ENCODE results near the gene C12orf56.
A peak's percentile ranks its signal among the peaks of the same experiment; 100 is the strongest.

C12orf56 gene

GRCh38 chr12:64390275-64390851 lies at the start of gene C12orf56:
Gene C12orf56 (minus strand): TSS chr12:64390758. CDS start chr12:64390565, 193 bp downstream.
- H3K4me1 Mint-ChIP-seq (ENCODE audit: low read depth): peaks cover 17% of the 10 kb centered on the region
- no peaks in the 10 kb centered on the region for H3K9me3 Mint-ChIP-seq
- peaks cover 22% of the 10 kb centered on the region for H3K27me3 Mint-ChIP-seq (ENCODE audit: low read depth)
- no peak within 1 kb of the TSS for H3K27ac Mint-ChIP-seq
- peak within 1 kb of the TSS; percentile 79 for H3K4me3 Mint-ChIP-seq
- H3K36me3 Mint-ChIP-seq (ENCODE audit: low read depth): no peaks in the 10 kb centered on the region

GRCh38 chr12:64440100-64440499 lies 49.5 kb upstream of the C12orf56 start:
- Mint-ChIP-seq H3K4me3 (no peak overlapping the region), H3K4me1 (ENCODE audit: low read depth) (peaks cover 8% of the 10 kb centered on the region), H3K36me3 (ENCODE audit: low read depth) (peaks cover 43% of the 10 kb centered on the region), H3K27me3 (ENCODE audit: low read depth) (no peaks in the 10 kb centered on the region), H3K27ac (no peak overlapping the region), H3K9me3 (no peaks in the 10 kb centered on the region)

- peaks cover 5% of the 10 kb centered on the region for H3K4me1 Mint-ChIP-seq (ENCODE audit: low read depth)
- H3K27ac Mint-ChIP-seq: no peak overlapping the region
- peaks cover 55% of the 10 kb centered on the region for H3K36me3 Mint-ChIP-seq (ENCODE audit: low read depth)
- no peaks in the 10 kb centered on the region for H3K27me3 Mint-ChIP-seq (ENCODE audit: low read depth)
- no peak overlapping the region for H3K4me3 Mint-ChIP-seq
- H3K9me3 Mint-ChIP-seq: no peaks in the 10 kb centered on the region
Observed at GRCh38 chr12:64433915-64434314, 43.4 kb upstream of the C12orf56 start.

GRCh38 chr12:64431791-64432190 lies 41.2 kb upstream of the C12orf56 start:
- H3K36me3 Mint-ChIP-seq (ENCODE audit: low read depth): peaks cover 61% of the 10 kb centered on the region
- H3K9me3 Mint-ChIP-seq: no peaks in the 10 kb centered on the region
- H3K27ac Mint-ChIP-seq: no peak overlapping the region
- no peaks in the 10 kb centered on the region for H3K27me3 Mint-ChIP-seq (ENCODE audit: low read depth)
- no peak overlapping the region for H3K4me3 Mint-ChIP-seq
- peaks cover 1% of the 10 kb centered on the region for H3K4me1 Mint-ChIP-seq (ENCODE audit: low read depth)

- Mint-ChIP-seq H3K27ac (no peak overlapping the region), H3K27me3 (ENCODE audit: low read depth) (no peaks in the 10 kb centered on the region), H3K4me1 (ENCODE audit: low read depth) (peaks cover 1% of the 10 kb centered on the region), H3K4me3 (no peak overlapping the region), H3K9me3 (no peaks in the 10 kb centered on the region), H3K36me3 (ENCODE audit: low read depth) (peaks cover 62% of the 10 kb centered on the region)
Observed at GRCh38 chr12:64430886-64431285, 40.3 kb upstream of the C12orf56 start.

GRCh38 chr12:64428956-64429355 lies 38.4 kb upstream of the C12orf56 start:
- H3K27ac Mint-ChIP-seq: no peak overlapping the region
- H3K4me1 Mint-ChIP-seq (ENCODE audit: low read depth): no peaks in the 10 kb centered on the region
- H3K4me3 Mint-ChIP-seq: no peak overlapping the region
- H3K36me3 Mint-ChIP-seq (ENCODE audit: low read depth): peaks cover 64% of the 10 kb centered on the region
- H3K27me3 Mint-ChIP-seq (ENCODE audit: low read depth): no peaks in the 10 kb centered on the region
- H3K9me3 Mint-ChIP-seq: no peaks in the 10 kb centered on the region

- Mint-ChIP-seq H3K27me3 (ENCODE audit: low read depth) (no peaks in the 10 kb centered on the region), H3K9me3 (no peaks in the 10 kb centered on the region), H3K27ac (no peak overlapping the region), H3K4me1 (ENCODE audit: low read depth) (no peaks in the 10 kb centered on the region), H3K36me3 (ENCODE audit: low read depth) (peaks cover 63% of the 10 kb centered on the region), H3K4me3 (no peak overlapping the region)
Observed at GRCh38 chr12:64427988-64428387, 37.4 kb upstream of the C12orf56 start.

GRCh38 chr12:64419696-64420095 lies 29.1 kb upstream of the C12orf56 start:
- Mint-ChIP-seq H3K27ac (no peak overlapping the region), H3K9me3 (no peaks in the 10 kb centered on the region), H3K4me3 (no peak overlapping the region), H3K4me1 (ENCODE audit: low read depth) (peaks cover 2% of the 10 kb centered on the region), H3K27me3 (ENCODE audit: low read depth) (no peaks in the 10 kb centered on the region), H3K36me3 (ENCODE audit: low read depth) (peaks cover 47% of the 10 kb centered on the region)

- no peaks in the 10 kb centered on the region for H3K9me3 Mint-ChIP-seq
- no peaks in the 10 kb centered on the region for H3K27me3 Mint-ChIP-seq (ENCODE audit: low read depth)
- H3K4me3 Mint-ChIP-seq: no peak overlapping the region
- peaks cover 2% of the 10 kb centered on the region for H3K4me1 Mint-ChIP-seq (ENCODE audit: low read depth)
- H3K36me3 Mint-ChIP-seq (ENCODE audit: low read depth): peaks cover 47% of the 10 kb centered on the region
- no peak overlapping the region for H3K27ac Mint-ChIP-seq
Observed at GRCh38 chr12:64418209-64418608, 27.7 kb upstream of the C12orf56 start.

- Mint-ChIP-seq H3K4me3 (no peak overlapping the region), H3K27ac (no peak overlapping the region), H3K36me3 (ENCODE audit: low read depth) (peaks cover 46% of the 10 kb centered on the region), H3K27me3 (ENCODE audit: low read depth) (no peaks in the 10 kb centered on the region), H3K4me1 (ENCODE audit: low read depth) (peaks cover 3% of the 10 kb centered on the region), H3K9me3 (no peaks in the 10 kb centered on the region)
Observed at GRCh38 chr12:64413884-64414283, 23.3 kb upstream of the C12orf56 start.

GRCh38 chr12:64412459-64412858 lies 21.9 kb upstream of the C12orf56 start:
- H3K36me3 Mint-ChIP-seq (ENCODE audit: low read depth): peaks cover 40% of the 10 kb centered on the region

GRCh38 chr12:64411427-64411826 lies 20.9 kb upstream of the C12orf56 start:
- peaks cover 16% of the 10 kb centered on the region for H3K4me1 Mint-ChIP-seq (ENCODE audit: low read depth)
- H3K27ac Mint-ChIP-seq: no peak overlapping the region
- no peaks in the 10 kb centered on the region for H3K9me3 Mint-ChIP-seq
- no peaks in the 10 kb centered on the region for H3K27me3 Mint-ChIP-seq (ENCODE audit: low read depth)
- peaks cover 37% of the 10 kb centered on the region for H3K36me3 Mint-ChIP-seq (ENCODE audit: low read depth)
- no peak overlapping the region for H3K4me3 Mint-ChIP-seq

More at GRCh38 chr12:64412459-64412858, 21.9 kb upstream of the C12orf56 start:
- Mint-ChIP-seq H3K27me3 (ENCODE audit: low read depth) (no peaks in the 10 kb centered on the region), H3K4me3 (no peak overlapping the region), H3K9me3 (no peaks in the 10 kb centered on the region), H3K27ac (no peak overlapping the region), H3K4me1 (ENCODE audit: low read depth) (peaks cover 9% of the 10 kb centered on the region)

GRCh38 chr12:64407342-64408223 lies 17.0 kb upstream of the C12orf56 start:
- peaks cover 25% of the 10 kb centered on the region for H3K4me1 Mint-ChIP-seq (ENCODE audit: low read depth)
- H3K27me3 Mint-ChIP-seq (ENCODE audit: low read depth): no peaks in the 10 kb centered on the region
- peaks cover 17% of the 10 kb centered on the region for H3K36me3 Mint-ChIP-seq (ENCODE audit: low read depth)
- no peak overlapping the region for H3K4me3 Mint-ChIP-seq
- no peak overlapping the region for H3K27ac Mint-ChIP-seq
- no peaks in the 10 kb centered on the region for H3K9me3 Mint-ChIP-seq

- no peaks in the 10 kb centered on the region for H3K9me3 Mint-ChIP-seq
- peak overlapping the region; percentile 96 for H3K4me3 Mint-ChIP-seq
- H3K4me1 Mint-ChIP-seq (ENCODE audit: low read depth): peaks cover 26% of the 10 kb centered on the region
- H3K27ac Mint-ChIP-seq: peak overlapping the region; percentile 98
- H3K27me3 Mint-ChIP-seq (ENCODE audit: low read depth): no peaks in the 10 kb centered on the region
- peaks cover under 1% of the 10 kb centered on the region for H3K36me3 Mint-ChIP-seq (ENCODE audit: low read depth)
Observed at GRCh38 chr12:64404470-64405256, 14.1 kb upstream of the C12orf56 start.
